ENCODE results near the gene OPRL1. TPM values are rescaled to one million over a fixed set of nuclear protein-coding genes. Genes with fewer than 3 reads are reported as not detected.

The OPRL1 gene
- total and polyA plus RNA-seq, 2 of the 8 experiments (the other 6 are each of a cell fraction or from before 2014, with no cell fraction given), result 0.63 to 0.98 TPM

GRCh38 chr20:64137598-64138031, 57.7 kb downstream of the OPRL1 start:
- FAIRE-seq (no peak), DNase-seq (ENCODE audit: low read depth in 1 of 2, low spot score in 2 of 2) (peak in 1 of 2 experiments; percentile 38)
- no peak overlapping the region for H3K14ac ChIP-seq (ENCODE audit: insufficient read length)
- no peaks in the 10 kb centered on the region for H4K20me1 ChIP-seq (replicated peaks in 1 of 2; ENCODE audit: control insufficient read depth in 1 of 2, insufficient read depth in 2 of 2, low read length in 2 of 2)
- H2BK15ac ChIP-seq (ENCODE audit: low read length), result no peak overlapping the region
- no peak overlapping the region for H3K56ac ChIP-seq (replicated peaks; ENCODE audit: insufficient read length, low read depth, low read length)
- H2BK12ac ChIP-seq (ENCODE audit: low read depth, low read length), result no peak overlapping the region
- no peak overlapping the region for H2BK20ac ChIP-seq (ENCODE audit: low read length)
- peaks cover 0 to 7% (median 4%) of the 10 kb centered on the region in 4 experiments; a peak in 5 of 7 replicates for H3K4me1 ChIP-seq (replicated peaks in 1 of 4; ENCODE audit: control insufficient read depth in 3 of 4, insufficient read depth in 4 of 4, low read length in 3 of 4)
- no peak overlapping the region for H2AFZ ChIP-seq (ENCODE audit: low read length)
- TF ChIP-seq SUZ12 (IDR thresholded peaks at IDR 0.05; ENCODE audit: low read length) (no peak), SP1 (IDR thresholded peaks at IDR 0.05; ENCODE audit: low read depth, low read length) (no peak), RXRA (IDR thresholded peaks at IDR 0.05; ENCODE audit: insufficient read depth, low read depth, low read length) (no peak), CREB1 (IDR thresholded peaks at IDR 0.05) (no peak), SAP30 (IDR thresholded peaks at IDR 0.05; ENCODE audit: insufficient read depth, insufficient replicate concordance, low read length) (no peak)
- H3K18ac ChIP-seq (ENCODE audit: extremely low read depth, low read length), result no peak overlapping the region
- WGBS, 2 experiments (ENCODE audit: extremely low coverage in 1 of 2, insufficient coverage in 1 of 2, insufficient read length in 1 of 2, insufficient replicate concordance in 2 of 2, low coverage in 1 of 2, low lambda C conversion rate in 2 of 2, missing lambda C conversion rate in 1 of 2), result 86% methylated on average over 6 of the region's 6 CpGs; no CpG with 5 or more reads in 1 of the 2 experiments
- H3K27ac ChIP-seq (ENCODE audit: low read depth, low read length), result no peak overlapping the region
- H3K4me2 ChIP-seq (ENCODE audit: insufficient read depth in 1 of 2, low read depth in 2 of 2, low read length in 2 of 2), result no peak overlapping the region
- H3K9ac ChIP-seq (replicated peaks in 1 of 4; ENCODE audit: extremely low read depth in 1 of 4, low read depth in 3 of 4, low read length in 3 of 4), result no peak overlapping the region
- H3K79me1 ChIP-seq (ENCODE audit: low read depth, low read length), result no peaks in the 10 kb centered on the region
- no peak overlapping the region for H4K8ac ChIP-seq (ENCODE audit: extremely low read depth, insufficient read depth, low read length)
- H4K5ac ChIP-seq (ENCODE audit: insufficient read length, low read depth, low read length), result no peak overlapping the region
- H3K27me3 ChIP-seq (replicated peaks in 1 of 4; ENCODE audit: control insufficient read depth in 3 of 4, extremely low read depth in 1 of 4, insufficient read depth in 3 of 4, low read length in 3 of 4), result no peaks in the 10 kb centered on the region
- no peaks in the 10 kb centered on the region for H3K23me2 ChIP-seq (ENCODE audit: low read depth, low read length)
- no peak overlapping the region for H2BK5ac ChIP-seq (ENCODE audit: low read depth, low read length)
- no peak overlapping the region for H4K91ac ChIP-seq (replicated peaks; ENCODE audit: insufficient read length, low read length)
- no peak overlapping the region for H3K4me3 ChIP-seq (ENCODE audit: extremely low read depth in 1 of 4, insufficient read depth in 2 of 4, low read depth in 3 of 4, low read length in 4 of 4)
- no peak overlapping the region for H3K4ac ChIP-seq (replicated peaks; ENCODE audit: insufficient read length, low read depth, low read length)
- no peaks in the 10 kb centered on the region for H3K9me3 ChIP-seq (ENCODE audit: insufficient read depth in 2 of 2, low read depth in 1 of 2, low read length in 1 of 2)
- H3K79me2 ChIP-seq (ENCODE audit: control insufficient read depth in 1 of 2, insufficient read depth in 2 of 2, low read length in 2 of 2), result no peaks in the 10 kb centered on the region
- no peak overlapping the region for H2BK120ac ChIP-seq (replicated peaks; ENCODE audit: low read depth, low read length)
- CTCF ChIA-PET (ENCODE audit: partially characterized antibody), result interaction anchor here (1.1 to 2.0 kb wide), 8 partner anchors 8 to 103 kb away, joined by 3 to 6 read pairs (median 4); no protein-coding TSS in a partner anchor
- H3K23ac ChIP-seq (ENCODE audit: insufficient read length), result no peak overlapping the region
- H3K36me3 ChIP-seq (ENCODE audit: control insufficient read depth in 2 of 4, insufficient read depth in 4 of 4, low read length in 3 of 4), result no peaks in the 10 kb centered on the region
- H2AK5ac ChIP-seq (ENCODE audit: low read depth, low read length), result no peak overlapping the region
- POLR2A ChIA-PET (ENCODE audit: partially characterized antibody), result interaction anchor here (0.9 to 2.0 kb wide), 2 partner anchors 10 to 86 kb away, joined by 4 read pairs; no protein-coding TSS in a partner anchor
